Measurements from ENCODE around the gene TRMT10C.
A peak's percentile ranks its signal among the peaks of the same experiment; 100 is the strongest.
"Not testable (repeated sequence)": the region's sequence is repeated elsewhere in the genome, so short reads cannot be mapped to it uniquely, and the experiment has no call there.

TRMT10C gene

DNA sequence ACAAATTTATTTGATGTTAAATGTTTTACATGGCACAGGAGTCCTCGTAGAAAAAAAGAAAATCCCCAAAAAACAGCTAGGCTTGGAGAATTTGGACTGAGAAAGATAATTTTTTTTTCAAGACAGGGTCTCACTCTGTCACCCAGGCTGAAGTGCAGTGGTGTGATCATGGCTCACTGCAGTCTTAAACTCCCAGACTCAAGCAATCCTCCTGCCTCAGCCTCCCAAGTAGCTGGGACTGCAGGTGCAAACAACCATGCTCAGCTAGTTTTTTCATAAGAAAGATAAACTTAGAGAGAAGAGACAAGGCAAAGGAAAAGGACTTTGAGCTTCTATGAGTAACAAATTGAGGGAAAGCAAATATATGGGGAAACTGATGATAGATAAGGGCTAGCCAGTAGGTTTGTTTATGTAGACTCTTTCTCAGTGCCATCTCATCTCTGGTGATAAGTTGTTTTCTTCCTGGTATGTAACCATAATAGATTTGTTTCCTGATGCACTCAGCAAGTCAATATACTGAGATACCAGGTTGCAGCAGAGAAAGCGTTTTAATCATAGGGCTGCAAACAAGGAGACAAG lies 13.1 kb upstream of the TRMT10C start:
- FAIRE-seq, result no peak
- DNase-seq (ENCODE audit: low spot score), result no peak

DNA sequence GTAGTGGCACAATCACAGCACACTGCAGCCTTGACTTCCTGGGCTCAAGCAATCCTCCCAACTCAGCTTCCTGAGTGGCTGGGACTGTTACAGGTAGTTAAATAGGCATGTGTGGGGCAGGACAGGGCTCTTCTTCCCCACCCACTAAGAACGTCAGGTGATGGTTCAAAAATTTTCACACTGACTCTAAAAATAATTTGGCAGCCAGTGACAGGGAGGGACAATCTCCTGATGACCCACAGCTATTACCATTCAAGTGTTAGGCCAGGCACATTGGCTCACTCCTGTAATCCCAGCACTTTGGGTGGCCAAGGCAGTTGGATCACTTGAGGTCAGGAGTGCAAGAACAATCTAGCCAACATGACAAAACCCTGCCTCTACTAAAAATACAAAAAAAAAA lies 12.2 kb upstream of the TRMT10C start:
- FAIRE-seq (no peak), DNase-seq (ENCODE audit: low spot score) (no peak)

DNA sequence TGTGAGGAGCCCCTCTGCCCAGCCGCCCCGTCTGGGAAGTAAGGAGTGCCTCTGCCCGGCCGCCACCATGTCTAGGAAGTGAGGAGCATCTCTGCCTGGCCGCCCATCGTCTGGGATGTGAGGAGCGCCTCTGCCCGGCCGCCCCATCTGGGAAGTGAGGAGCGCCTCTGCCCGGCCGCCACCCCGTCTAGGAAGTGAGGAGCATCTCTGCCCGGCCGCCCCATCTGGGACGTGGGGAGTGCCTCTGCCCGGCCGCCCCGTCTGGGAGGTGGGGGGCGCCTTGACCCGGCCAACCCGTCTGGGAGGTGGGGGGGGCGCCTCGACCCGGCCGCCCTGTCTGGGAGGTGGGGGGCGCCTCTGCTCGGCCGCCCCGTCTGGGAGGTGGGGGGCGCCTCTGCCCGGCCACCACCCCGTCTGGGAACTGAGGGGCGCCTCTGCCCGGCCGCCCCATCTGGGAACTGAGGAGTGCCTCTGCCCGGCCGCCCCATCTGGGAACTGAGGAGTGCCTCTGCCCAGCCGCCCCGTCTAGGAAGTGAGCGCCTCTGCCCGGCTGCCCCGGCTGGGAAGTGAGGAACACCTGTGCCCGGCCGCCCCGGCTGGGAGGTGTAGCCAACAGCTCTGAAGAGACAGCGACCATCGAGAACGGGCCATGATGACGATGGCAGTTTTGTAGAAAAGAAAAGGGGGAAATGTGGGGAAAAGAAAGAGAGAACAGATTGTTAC lies 10.1 kb upstream of the TRMT10C start:
- not testable (repeated sequence) for DNase-seq (ENCODE audit: low spot score); FAIRE-seq

DNA sequence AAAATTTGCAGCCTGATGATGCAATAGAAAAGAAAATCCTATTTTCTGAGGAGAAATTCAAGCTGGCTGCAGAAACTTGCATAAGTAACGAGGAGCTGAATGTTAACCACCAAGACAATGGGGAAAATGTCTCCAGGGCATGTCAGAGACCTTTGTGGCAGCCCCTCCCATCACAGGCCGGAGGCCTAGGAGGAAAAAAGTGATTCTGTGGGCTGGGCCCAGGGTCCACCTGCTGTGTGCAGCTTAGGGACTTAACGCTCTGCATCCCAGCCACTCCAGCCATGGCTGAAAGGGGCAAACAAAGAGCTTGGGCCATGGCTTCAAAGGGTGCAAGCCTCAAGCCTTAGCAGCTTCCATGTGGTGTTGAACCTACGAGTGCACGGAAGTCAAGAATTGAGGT lies 8.3 kb upstream of the TRMT10C start:
- not testable (repeated sequence) for DNase-seq (ENCODE audit: low spot score); FAIRE-seq

DNA sequence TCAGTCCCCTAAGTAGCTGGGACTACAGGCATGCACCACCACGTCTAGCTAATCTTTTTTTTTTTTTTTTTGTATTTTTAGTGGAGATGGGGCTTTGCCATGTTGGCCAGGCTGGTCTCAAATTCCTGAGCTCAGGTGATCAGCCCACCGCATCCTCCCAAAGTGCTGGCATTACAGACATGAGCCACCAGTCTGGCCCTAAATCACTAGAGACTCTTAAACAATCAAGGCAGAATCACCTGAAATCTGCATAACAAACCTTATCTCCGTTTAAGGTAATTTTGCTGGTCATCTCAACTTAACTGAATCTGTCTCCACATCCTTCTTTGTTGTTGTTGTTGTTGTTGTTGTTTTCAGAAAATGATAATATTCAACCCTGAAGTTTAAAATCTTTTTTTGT lies 5.6 kb upstream of the TRMT10C start:
- no peak for FAIRE-seq

DNA sequence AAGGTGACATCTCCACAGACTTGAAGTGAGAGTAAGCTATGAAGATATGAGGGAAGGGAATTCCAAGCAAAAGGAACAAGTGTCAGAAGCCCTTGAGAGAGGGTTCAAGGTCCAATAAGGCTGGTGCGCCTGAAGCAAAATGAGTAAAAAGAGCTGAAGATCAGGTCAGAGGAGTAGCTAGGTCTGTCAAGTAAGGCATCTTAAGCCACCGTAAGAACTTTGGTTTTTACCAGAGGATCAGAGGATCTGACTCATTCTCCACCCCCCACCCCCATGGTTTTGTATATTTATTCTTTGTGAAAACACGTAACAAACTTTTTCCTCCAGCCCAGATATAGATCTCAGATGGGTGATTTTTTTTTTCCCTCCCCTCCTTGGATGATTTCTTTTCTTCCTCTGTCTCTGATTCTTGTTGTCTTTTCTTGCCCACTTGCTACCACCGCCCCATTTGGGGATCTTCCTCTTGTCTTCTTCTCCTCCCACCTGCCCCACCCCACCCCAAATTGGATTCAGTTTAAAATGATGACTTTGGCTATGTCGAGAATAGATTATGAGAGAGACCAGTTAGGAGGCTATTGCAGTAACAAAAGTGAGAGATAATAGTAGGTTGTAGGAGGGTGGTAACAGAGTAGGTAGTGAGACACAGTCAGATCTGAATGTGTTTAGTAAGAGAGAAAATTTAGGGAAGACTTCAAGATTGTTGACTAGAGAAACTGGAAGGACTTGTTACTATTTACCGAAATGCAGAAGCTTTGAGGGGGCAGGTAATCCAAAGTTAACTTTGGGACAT lies 6.1 kb downstream of the TRMT10C start:
- DNase-seq (ENCODE audit: low spot score) (no peak), FAIRE-seq (no peak)

More for the DNA sequence above, 5.6 kb upstream of the TRMT10C start:
- no peak for DNase-seq (ENCODE audit: low spot score)

DNA sequence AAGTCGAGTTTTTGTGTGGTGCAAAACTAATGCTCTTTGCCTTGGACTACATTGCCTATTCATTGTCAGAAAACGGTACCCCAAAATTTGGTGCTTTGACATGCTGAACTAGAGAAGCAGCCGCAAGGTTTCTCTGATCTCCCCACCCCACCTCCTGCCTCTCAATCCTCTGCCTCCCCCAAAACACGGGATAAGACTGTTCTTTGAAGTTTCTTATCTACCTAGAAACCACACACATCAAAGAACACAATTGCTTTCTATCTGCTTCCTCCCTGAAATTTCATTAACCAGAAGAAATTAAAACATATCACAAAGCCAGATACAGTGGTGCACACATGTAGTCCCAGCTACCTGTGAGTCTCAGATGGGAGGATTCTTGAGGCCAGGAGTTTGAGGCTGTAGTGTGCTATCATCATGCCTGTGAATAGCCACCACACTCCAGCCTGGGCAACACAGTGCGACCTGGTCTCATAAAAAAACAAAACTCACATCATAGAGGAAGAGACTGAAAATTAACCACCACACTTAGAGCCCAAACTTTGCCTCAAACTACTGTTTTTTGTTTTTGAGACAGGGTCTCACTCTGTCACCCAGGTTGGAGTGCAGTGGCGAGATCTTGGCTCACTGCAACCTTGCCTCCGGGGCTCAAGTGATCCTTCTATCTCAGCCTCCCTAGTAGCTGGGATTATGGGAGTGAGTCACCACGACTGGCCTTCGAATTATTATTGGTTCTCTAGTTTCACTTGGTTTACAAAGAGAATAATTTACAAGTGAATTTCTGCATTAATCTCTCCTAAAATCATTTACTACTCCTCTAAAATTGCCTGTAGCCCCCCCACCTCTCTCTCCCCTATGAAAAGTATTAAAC lies 9.6 kb downstream of the TRMT10C start:
- no peak for DNase-seq (ENCODE audit: low spot score)
- no peak for FAIRE-seq

DNA sequence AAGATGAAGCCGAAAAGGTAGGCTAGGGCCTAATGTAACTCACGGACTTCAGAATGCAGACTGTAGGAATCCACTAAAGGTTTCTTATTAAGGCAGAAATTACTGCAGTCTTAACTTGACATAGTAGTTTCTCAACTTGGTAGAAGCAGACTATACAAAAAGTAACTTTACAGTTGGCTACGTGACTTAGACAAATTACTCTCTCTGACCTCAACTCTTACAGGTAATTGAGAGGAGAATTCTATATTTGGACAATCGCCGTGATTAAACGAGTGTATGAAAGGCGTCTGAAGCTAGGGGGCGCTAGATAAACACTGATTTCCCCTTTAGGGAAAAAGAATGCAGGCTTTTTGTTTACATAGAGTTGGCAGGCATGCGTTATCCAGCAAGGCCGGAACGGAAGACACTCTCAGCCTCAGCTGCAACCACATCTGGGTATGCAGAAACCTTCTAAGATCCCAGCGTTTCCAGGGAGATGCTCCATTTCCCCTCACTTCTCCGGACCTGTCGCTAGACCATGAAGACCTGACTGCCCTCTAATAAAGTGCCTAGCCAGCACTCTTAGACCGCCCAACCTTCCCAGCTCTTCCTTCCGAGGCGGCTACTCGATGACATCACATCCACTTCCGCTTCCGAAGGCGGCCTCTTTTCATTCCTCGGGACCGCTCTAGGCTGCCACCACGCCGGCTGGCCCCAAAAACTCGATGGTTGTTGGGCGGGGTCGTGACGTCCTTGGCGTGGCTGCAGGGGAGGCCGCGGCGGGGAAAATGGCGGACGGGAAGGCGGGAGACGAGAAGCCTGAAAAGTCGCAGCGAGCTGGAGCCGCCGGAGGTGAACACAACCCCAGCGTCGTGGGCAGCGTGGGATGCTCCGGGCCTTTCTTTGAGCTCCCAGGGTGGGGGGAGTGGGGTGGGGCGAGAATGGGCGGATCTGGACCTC lies 12.1 kb downstream of the TRMT10C start, which contains the start of gene PCNP:
TSS of gene PCNP (plus strand) at position 732 of the 939 bp plus-strand sequence. CDS start at position 768, 36 bp downstream.
- FAIRE-seq, result peak; percentile 89
- DNase-seq (ENCODE audit: low spot score), result peak; percentile 95

DNA sequence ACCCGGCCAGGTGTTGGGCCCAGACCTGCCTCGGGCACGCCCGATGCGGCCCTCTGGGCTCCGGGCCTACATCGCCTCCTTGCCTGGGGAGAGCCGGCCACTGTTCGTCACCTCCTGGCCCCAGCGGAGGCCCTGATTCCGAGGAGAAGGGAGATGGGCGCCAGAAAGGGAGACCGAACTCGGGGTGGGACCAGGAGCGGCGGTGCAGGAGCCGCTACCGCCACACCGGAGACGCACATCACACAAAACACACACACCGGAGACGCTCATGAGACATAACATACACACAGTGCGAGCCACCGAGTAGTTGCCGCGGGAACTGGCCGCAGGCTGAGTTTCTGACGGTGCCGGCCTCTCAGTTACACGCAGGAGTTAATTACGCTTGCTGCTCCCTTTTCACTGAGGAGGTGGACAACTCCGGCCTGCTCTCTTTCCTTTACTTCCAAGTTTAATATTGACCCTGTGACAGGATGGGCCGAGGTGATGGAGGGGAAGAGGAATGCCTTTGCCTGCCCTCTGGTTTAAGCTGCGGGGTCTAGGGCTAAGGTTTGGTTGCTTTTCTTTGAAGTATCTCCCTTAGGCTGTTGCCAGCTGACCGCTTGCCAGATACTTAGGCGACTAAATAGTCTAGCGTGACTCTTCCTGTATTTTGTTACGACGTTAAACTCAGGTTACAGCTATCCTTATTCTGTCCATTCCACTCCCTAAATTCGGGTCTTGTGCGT lies 12.9 kb downstream of the TRMT10C start:
- no peak for FAIRE-seq
- peak; percentile 47 for DNase-seq (ENCODE audit: low spot score)

DNA sequence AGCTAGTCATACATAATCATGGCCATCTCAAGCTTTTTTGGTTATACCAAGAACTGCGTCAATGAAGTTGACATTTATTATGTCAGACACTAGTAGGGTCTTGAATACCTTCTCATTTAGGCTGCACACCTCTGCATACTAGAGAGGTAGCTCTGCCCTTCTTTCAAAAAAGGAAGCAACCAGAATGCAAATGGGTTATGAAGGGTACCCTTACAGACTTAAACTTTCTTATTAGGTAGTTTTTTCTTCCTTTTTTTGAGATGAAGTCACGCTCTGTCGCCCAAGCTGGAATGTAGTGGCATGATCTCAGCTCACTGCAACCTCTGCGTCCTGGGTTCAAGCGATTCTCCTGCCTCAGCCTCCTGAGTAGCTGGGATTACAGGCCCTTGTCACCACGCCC lies 15.6 kb downstream of the TRMT10C start:
- DNase-seq (ENCODE audit: low spot score) (no peak), FAIRE-seq (no peak)

DNA sequence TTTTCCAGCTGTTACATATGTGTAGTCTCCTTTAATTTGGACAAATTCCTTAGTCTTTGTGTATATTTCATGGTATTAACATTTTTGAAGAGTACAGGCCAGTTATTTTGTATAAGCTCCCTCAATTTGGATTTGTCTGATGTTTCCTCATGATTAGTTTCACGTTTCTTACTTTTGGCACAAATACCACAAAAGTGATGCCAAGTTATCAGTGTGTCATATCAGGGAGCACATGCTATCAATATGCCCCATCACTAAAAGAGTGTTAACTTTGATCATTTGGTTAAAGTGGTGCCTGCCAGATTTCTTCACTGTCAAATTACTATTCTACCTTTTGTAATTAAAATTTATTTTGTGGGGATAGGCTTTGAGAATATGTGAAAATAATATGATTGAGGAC lies 26.9 kb downstream of the TRMT10C start:
- DNase-seq (ENCODE audit: low spot score) (no peak), FAIRE-seq (no peak)

DNA sequence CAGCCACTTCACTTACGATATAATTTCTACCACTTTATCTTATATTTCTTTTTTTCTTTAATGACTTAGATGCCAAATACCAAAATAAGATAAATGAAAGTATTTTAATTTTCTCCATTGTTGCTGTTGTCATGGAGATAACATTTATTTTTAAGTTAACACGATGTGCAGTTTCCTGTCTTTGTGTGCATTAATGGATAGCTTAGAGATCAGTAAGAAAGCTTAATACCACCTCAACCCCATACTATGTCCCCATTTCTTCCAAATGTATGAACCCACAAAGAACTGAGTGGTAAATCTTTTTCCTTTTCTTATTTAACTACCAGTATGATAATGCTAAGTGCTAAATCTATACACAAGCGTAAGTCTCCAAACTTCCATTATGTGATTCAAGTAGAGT lies 29.4 kb downstream of the TRMT10C start:
- FAIRE-seq (no peak), DNase-seq (ENCODE audit: low spot score) (no peak)

DNA sequence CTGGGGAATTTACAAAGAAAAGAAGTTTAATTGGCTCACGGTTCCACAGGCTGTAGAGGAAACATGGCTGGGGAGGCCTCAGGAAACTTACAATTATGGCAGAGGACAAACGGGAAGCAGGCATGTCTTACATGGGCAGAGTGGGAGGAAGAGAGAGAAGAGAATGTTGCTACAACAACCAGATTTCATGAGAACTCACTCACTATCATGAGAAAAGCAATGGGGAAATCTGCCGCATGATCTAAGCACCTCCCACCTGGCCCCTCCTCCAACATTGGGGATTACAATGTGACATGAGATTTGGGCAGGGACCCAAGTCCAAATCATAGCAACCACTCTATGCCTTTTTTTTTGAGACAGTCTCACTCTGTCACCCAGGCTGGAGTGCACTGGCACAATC lies 41.1 kb downstream of the TRMT10C start:
- no peak for DNase-seq (ENCODE audit: low spot score)
- FAIRE-seq, result no peak

DNA sequence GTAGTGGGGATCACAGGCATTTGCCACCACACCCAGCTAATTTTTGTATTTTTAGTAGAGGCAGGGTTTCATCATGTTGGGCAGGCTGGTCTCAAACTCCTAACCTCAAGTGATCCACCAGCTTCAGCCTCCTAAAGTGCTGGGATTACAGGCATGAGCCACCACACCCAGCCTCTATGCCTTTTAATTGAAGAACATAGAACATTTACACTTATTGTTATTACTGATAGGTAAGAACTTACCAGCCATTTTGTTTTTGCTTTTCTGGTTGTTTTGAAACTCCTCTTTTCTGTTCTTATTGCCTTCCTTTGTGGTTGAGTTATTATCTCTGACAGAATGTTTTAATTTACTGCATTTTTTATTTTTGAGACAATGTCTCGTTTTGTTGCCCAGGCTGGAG lies 41.5 kb downstream of the TRMT10C start:
- no peak for DNase-seq (ENCODE audit: low spot score)
- FAIRE-seq, result no peak

DNA sequence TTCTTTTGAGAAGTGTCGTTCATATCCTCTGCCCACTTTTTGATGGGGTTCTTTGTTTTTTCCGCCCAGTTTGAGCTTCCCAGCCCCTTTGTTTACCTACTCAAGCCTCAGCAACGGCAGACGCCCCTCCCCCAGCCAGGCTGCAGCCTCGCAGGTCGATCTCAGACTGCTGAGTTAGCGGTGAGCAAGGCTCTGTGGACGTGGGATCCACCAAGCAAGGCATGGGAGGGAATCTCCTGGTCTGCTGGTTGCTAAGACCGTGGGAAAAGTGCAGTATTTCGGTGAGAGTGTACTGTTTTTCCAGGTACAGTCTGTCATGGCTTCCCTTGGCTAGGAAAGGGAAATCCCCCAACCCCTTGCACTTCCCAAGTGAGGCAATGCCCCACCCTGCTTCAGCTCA lies 43.7 kb downstream of the TRMT10C start:
- not testable (repeated sequence) for FAIRE-seq; DNase-seq (ENCODE audit: low spot score)

DNA sequence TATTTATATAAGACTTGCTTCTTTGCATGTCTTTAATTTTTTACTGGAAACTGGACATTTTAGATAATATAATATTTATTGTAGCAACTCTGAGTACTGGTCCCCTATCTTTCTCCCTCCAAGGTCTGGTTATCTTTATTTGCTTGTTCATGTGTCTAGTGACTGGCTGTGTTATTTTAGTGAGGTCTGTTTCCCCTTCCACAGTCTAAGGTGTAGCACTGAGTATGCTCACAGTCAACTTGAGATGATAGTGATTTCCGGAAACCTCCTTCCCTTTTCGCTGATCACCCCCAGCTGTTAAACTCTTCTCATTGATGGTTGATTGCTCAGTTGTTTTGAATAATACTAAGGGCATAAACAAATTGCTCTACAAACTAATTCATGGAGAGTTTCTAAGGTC lies 49.4 kb downstream of the TRMT10C start:
- DNase-seq (ENCODE audit: low spot score), result no peak
- FAIRE-seq, result no peak

DNA sequence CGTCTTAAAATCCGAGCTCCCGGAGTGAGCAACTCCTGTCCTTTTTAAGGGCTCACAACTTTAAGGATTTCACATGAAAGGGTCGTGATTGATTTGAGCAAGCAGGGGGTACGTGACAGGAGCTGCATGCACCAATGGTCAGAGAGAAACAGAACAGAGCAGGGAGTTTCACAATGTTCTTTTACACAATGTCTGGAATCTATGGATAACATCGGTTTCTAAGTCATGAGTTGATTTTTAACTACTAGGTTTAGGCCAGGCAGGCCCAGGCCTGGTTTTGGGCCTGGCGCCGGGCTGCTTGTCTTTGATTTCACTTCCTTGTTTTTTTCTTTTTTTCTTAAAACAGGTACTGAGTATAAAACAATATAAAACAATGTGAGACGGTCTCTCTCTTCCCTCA lies 51.3 kb downstream of the TRMT10C start:
- not testable (repeated sequence) for FAIRE-seq; DNase-seq (ENCODE audit: low spot score)

DNA sequence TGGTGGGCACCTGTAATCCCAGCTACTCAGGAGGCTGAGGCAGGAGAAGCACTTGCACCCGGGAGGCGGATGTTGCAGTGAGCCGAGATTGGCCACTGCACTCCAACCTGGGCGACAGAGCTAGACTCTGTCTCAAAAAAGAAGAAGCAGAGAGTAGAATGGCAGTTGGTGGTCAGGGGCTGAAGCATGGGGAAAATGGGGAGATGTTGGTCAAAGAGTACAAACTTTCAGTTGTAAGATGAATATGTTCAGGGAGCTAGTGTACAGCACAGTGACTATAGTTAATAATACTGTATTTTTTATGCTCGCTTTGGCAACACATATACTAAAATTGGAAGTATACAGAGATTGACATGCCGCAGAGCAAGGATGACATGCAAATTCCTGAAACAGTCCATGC lies 53.9 kb downstream of the TRMT10C start:
- FAIRE-seq (no peak), DNase-seq (ENCODE audit: low spot score) (no peak)

Measured in RCC 7860 (cell line).